PFSK-1 (cell line): Measurements from ENCODE around the gene CCDC9B.

Source experiments
- FOXP2 ChIP-seq: optimal IDR thresholded peaks from 2 replicates; pipeline ENCODE3; 2011; ENCODE audit warnings: borderline replicate concordance, control low read depth, inconsistent platforms; ENCODE audit not compliant: insufficient read depth; ENCODE audit errors: extremely low read length, extremely low read depth
- POLR2AphosphoS5 ChIP-seq: IDR thresholded peaks from 2 replicates; pipeline ENCODE4 v1.6.1; 2012; ENCODE audit warnings: low read depth, mild to moderate bottlenecking, control low read depth, low read length, moderate library complexity
- SIN3A ChIP-seq: IDR thresholded peaks from 2 replicates; pipeline ENCODE4 v1.6.1; 2012; ENCODE audit warnings: mild to moderate bottlenecking, low read length, moderate library complexity, borderline replicate concordance; ENCODE audit not compliant: insufficient read depth
- TAF1 ChIP-seq: IDR thresholded peaks from 2 replicates; pipeline ENCODE4 v1.6.1; 2012; ENCODE audit warnings: low read length, control low read depth, borderline replicate concordance; ENCODE audit not compliant: insufficient read depth

- no peak for TF ChIP-seq TAF1
- TF ChIP-seq SIN3A: no peak
- no peak for TF ChIP-seq POLR2AphosphoS5
- no peak for TF ChIP-seq FOXP2
These were observed 2.6 kb downstream of the CCDC9B start for GRCh38 chr15:40338041-40338657.
